Lung (tissue), 13 donors: ENCODE data around the gene RASGRF2. TPM values are rescaled to one million over a fixed set of nuclear protein-coding genes. Genes with fewer than 3 reads are reported as not detected.
"Not testable (repeated sequence)": the region's sequence is repeated elsewhere in the genome, so short reads cannot be mapped to it uniquely, and the experiment has no call there.

Experiments
- ATAC-seq: fragments of 200-7000 bp; cut with Tn5 transposase; one replicate; pipeline ENCODE4 v1.9.1; 2020; ENCODE audit warnings: moderate number of reproducible peaks; ENCODE audit not compliant: insufficient read depth, low FRiP score
- DNase-seq, 3 donors: peaks; one replicate each; pipeline ENCODE4 v3.0.0-alpha.2; 2013 to 2017
- H3K27ac ChIP-seq, 2 donors: one replicate each; pipeline ENCODE4 v1.5.1; 2013; ENCODE audit warnings: mild to moderate bottlenecking in 2 of 2, moderate library complexity in 2 of 2, control low read depth in 1 of 2, inconsistent platforms in 1 of 2, low read depth in 1 of 2, low read length in 1 of 2
- H3K27me3 ChIP-seq, 3 donors: one replicate each; pipeline ENCODE4 v1.5.1; 2013; ENCODE audit warnings: low read length in 2 of 3; ENCODE audit not compliant: control insufficient read depth in 3 of 3, insufficient read depth in 3 of 3
- H3K36me3 ChIP-seq, 4 donors: one replicate each; pipeline ENCODE4 v1.5.1; 2013; ENCODE audit warnings: low read length in 4 of 4, mild to moderate bottlenecking in 1 of 4, moderate library complexity in 1 of 4; ENCODE audit not compliant: control insufficient read depth in 4 of 4, insufficient read depth in 4 of 4
- H3K4me1 ChIP-seq, 5 donors: one replicate each; pipeline ENCODE4 v1.5.1; 2013; ENCODE audit warnings: low read length in 5 of 5, mild to moderate bottlenecking in 2 of 5, moderate library complexity in 1 of 5; ENCODE audit not compliant: control insufficient read depth in 5 of 5, insufficient read depth in 5 of 5
- H3K4me3 ChIP-seq: one replicate; pipeline ENCODE4 v1.5.1; 2013; ENCODE audit warnings: mild to moderate bottlenecking, control low read depth, moderate library complexity
- H3K9ac ChIP-seq, 2 donors: one replicate each; pipeline ENCODE4 v1.5.1; 2013; ENCODE audit warnings: low read length in 2 of 2, control low read depth in 1 of 2; ENCODE audit not compliant: insufficient read depth in 1 of 2
- H3K9me3 ChIP-seq, 4 donors: one replicate each; pipeline ENCODE4 v1.5.1; 2013; ENCODE audit warnings: low read length in 3 of 4, mild to moderate bottlenecking in 1 of 4, moderate library complexity in 1 of 4; ENCODE audit not compliant: control insufficient read depth in 4 of 4, insufficient read depth in 3 of 4
- CTCF ChIP-seq: IDR thresholded peaks from 2 replicates; pipeline ENCODE4 v1.5.1; 2012; ENCODE audit warnings: mild to moderate bottlenecking; ENCODE audit errors: control extremely low read depth, extremely low read depth
- WGBS, 2 donors: extraction: QIAGEN DNeasy Blood & Tissue Kit; methylation state at CpG; one replicate each; pipeline ENCODE4 v1.1.7; 2013; 5-methylcytosine and 5-hydroxymethylcytosine counted together
- polyA plus RNA-seq, 2 donors: library from polyadenylated mRNA; stranded (reverse); fragments of 200-250 nt; gene quantifications; one replicate each; pipeline ENCODE4 v1.2.1, GENCODE V29; 2013
- small RNA-seq: library from RNA; depleted of rRNA; stranded (forward); fragments of <200 nt; gene quantifications from one replicate; pipeline ENCODE3, GENCODE V24; 2014; ENCODE audit warnings: low replicate concordance
- total RNA-seq, 2 donors: library from RNA; depleted of rRNA in 1 of 2; stranded (reverse); fragments of >200 nt in 1 of 2; gene quantifications; one replicate each; pipeline ENCODE4 v1.2.1, GENCODE V29; 2014 to 2021
- donor health status: control.
- donor health status: control.
- donor health status: Bipolar disorder and iron deficiency.
- donor health status: healthy.
- donor health status: DM: yes; HTN: yes; CAD: no.

RASGRF2 gene
- total and polyA plus RNA-seq, 4 donors: 1.0 to 12.0 (median 2.7) TPM

GRCh38 chr5:81268521-81269196 lies 308.5 kb downstream of the RASGRF2 start:
- DNase-seq (peak in 2 of 3 donors; percentile 4 to 42), ATAC-seq (no peak)
- Histone ChIP-seq H3K4me3 (no peak overlapping the region), H3K9ac (no peak overlapping the region), H3K27me3 (no peaks in the 10 kb centered on the region), H3K9me3 (no peaks in the 10 kb centered on the region), H3K4me1 (no peaks in the 10 kb centered on the region), H3K27ac (no peak overlapping the region), H3K36me3 (peaks cover 0 to 22% (median 0%) of the 10 kb centered on the region in 4 donors)
- WGBS, 2 donors: 71 to 87% methylated on average over 3 of the region's 3 CpGs
- no peak for TF ChIP-seq CTCF

GRCh38 chr5:81269751-81270393 lies 309.7 kb downstream of the RASGRF2 start:
- ATAC-seq: no peak
- no peak for DNase-seq
- Histone ChIP-seq H3K9ac (no peak overlapping the region), H3K4me3 (no peak overlapping the region), H3K36me3 (peaks cover 0 to 17% (median 0%) of the 10 kb centered on the region in 4 donors), H3K27ac (no peak overlapping the region), H3K4me1 (no peaks in the 10 kb centered on the region), H3K27me3 (no peaks in the 10 kb centered on the region), H3K9me3 (peaks cover 0 to 6% (median 2%) of the 10 kb centered on the region in 4 donors)
- WGBS, 2 donors: 90 to 93% methylated on average over 8 of the region's 8 CpGs
- TF ChIP-seq CTCF: no peak

GRCh38 chr5:81270394-81271027 lies 310.3 kb downstream of the RASGRF2 start:
- H3K9ac ChIP-seq, H3K27me3 ChIP-seq, H3K4me1 ChIP-seq, H3K27ac ChIP-seq, H3K9me3 ChIP-seq, H3K4me3 ChIP-seq, ATAC-seq, DNase-seq: not testable (repeated sequence)
- H3K36me3 ChIP-seq: peaks cover 0 to 15% (median 0%) of the 10 kb centered on the region in 4 donors
- 95 to 97% methylated on average over 2 of the region's 2 CpGs for WGBS, 2 donors

Small RNAs within 50 kb of the gene (small RNA-seq; reads per million reads assigned to genes)
- not detected for gene AC026436.1
